GM12878 (cell line): ENCODE results near the gene FCER2.

Experiments
- CBFB ChIP-seq: IDR thresholded peaks from 2 replicates; pipeline ENCODE4 v1.6.1; 2016; ENCODE audit warnings: antibody characterized with exemption, low read depth
- CHD1 ChIP-seq: IDR thresholded peaks from 2 replicates; pipeline ENCODE4 v1.6.1; 2012; ENCODE audit warnings: low read depth, low read length, improper control_type of control experiment
- MAX ChIP-seq: IDR thresholded peaks from 2 replicates; pipeline ENCODE4 v1.6.1; 2012; ENCODE audit warnings: low read depth, low read length, improper control_type of control experiment
- REST ChIP-seq: IDR thresholded peaks from 2 replicates; pipeline ENCODE4 v1.6.1; 2012; ENCODE audit warnings: mild to moderate bottlenecking, low read depth, low read length
- STAT1 ChIP-seq: fragments of 450-650 bp; conservative IDR thresholded peaks from 2 replicates; pipeline ENCODE4 v1.6.1; 2014; ENCODE audit warnings: antibody characterized with exemption, mild to moderate bottlenecking
- TCF12 ChIP-seq: IDR thresholded peaks from 2 replicates; pipeline ENCODE4 v1.6.1; 2011; ENCODE audit warnings: low read depth, mild to moderate bottlenecking, low read length
- ZNF274 ChIP-seq: IDR thresholded peaks from one replicate; pipeline ENCODE4 v1.8.0; 2011; ENCODE audit not compliant: insufficient read length, insufficient read depth
- TF ChIP-seq, protein P1 (sequence below), 3 experiments: IDR thresholded peaks in 2 of 3; conservative IDR thresholded peaks in 1 of 3; 2 replicates each; pipeline ENCODE4 v1.5.1; 2011; ENCODE audit warnings: low read depth in 3 of 3, low read length in 3 of 3, mild to moderate bottlenecking in 3 of 3, control low read depth in 2 of 3, moderate library complexity in 2 of 3, inconsistent platforms in 1 of 3, mixed read lengths in 1 of 3; ENCODE audit not compliant: control insufficient read depth in 2 of 3, insufficient read depth in 1 of 3; ENCODE audit errors: extremely low read depth in 1 of 3
- TF ChIP-seq, protein P2 (sequence below): IDR thresholded peaks from 2 replicates; pipeline ENCODE4 v1.6.1; 2011; ENCODE audit warnings: low read depth, low read length, improper control_type of control experiment, borderline replicate concordance

DNA sequence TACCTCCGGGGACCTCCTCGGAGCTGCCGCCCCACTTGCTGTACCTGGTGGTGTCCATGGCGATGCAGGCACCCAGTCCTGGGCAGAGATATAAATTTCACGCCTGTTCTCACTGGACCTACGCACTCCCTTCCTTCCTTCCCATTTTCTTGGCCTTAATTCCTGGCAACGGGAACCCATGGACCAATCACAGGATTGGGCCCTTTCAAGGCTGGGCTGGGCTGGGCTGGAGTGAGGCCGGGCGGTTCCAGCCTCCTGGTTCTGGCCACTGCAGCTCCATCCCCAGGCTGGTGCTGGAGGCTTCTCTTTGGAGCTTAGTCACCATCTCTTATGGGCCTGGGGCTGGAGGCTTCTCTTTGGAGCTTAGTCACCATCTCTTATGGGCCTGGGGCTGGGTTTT lies 30.1 kb upstream of the FCER2 start, which contains the start of gene CLEC4G:
- TF ChIP-seq, protein P1, sequence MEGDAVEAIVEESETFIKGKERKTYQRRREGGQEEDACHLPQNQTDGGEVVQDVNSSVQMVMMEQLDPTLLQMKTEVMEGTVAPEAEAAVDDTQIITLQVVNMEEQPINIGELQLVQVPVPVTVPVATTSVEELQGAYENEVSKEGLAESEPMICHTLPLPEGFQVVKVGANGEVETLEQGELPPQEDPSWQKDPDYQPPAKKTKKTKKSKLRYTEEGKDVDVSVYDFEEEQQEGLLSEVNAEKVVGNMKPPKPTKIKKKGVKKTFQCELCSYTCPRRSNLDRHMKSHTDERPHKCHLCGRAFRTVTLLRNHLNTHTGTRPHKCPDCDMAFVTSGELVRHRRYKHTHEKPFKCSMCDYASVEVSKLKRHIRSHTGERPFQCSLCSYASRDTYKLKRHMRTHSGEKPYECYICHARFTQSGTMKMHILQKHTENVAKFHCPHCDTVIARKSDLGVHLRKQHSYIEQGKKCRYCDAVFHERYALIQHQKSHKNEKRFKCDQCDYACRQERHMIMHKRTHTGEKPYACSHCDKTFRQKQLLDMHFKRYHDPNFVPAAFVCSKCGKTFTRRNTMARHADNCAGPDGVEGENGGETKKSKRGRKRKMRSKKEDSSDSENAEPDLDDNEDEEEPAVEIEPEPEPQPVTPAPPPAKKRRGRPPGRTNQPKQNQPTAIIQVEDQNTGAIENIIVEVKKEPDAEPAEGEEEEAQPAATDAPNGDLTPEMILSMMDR (IDR thresholded peaks at IDR 0.05 in 2 of 3, conservative IDR thresholded peaks at IDR 0.05 in 1 of 3; ENCODE audit: control insufficient read depth in 2 of 3, extremely low read depth in 1 of 3, insufficient read depth in 1 of 3, low read depth in 3 of 3, low read length in 3 of 3) = no peak
- no peak for TF ChIP-seq ZNF274
- TF ChIP-seq, protein P2, sequence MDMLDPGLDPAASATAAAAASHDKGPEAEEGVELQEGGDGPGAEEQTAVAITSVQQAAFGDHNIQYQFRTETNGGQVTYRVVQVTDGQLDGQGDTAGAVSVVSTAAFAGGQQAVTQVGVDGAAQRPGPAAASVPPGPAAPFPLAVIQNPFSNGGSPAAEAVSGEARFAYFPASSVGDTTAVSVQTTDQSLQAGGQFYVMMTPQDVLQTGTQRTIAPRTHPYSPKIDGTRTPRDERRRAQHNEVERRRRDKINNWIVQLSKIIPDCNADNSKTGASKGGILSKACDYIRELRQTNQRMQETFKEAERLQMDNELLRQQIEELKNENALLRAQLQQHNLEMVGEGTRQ = no peak
- no peak for TF ChIP-seq CBFB
- no peak for TF ChIP-seq MAX
- no peak for TF ChIP-seq CHD1
- TF ChIP-seq REST = no peak
- TF ChIP-seq TCF12 = no peak
- TF ChIP-seq STAT1 = no peak
